HL-60 (cell line): Measurements from ENCODE around the gene AFTPH.

ENCODE experiments used
- DNase-seq, 2 experiments: peaks; one replicate each; pipeline ENCODE4 v3.0.0-alpha.2; 2010 to 2020; ENCODE audit warnings: low read depth in 1 of 2, low spot score in 1 of 2
- H3K27ac ChIP-seq: fragments of 250-450 bp; sonication (Bioruptor Pico); replicated peaks from 2 replicates; pipeline ENCODE4 v1.5.1; 2020; ENCODE audit warnings: mild to moderate bottlenecking, moderate library complexity
- H3K27me3 ChIP-seq: fragments of 250-450 bp; sonication (Bioruptor Pico); 2 replicates; pipeline ENCODE4 v1.5.1; 2021; ENCODE audit warnings: mild to moderate bottlenecking, moderate library complexity; ENCODE audit not compliant: insufficient read depth, poor library complexity, severe bottlenecking
- H3K4me3 ChIP-seq: replicated peaks from 2 replicates; pipeline ENCODE4 v1.5.1; 2011; ENCODE audit warnings: mild to moderate bottlenecking, control low read depth, low read length; ENCODE audit not compliant: insufficient read depth
- GABPA ChIP-seq: IDR thresholded peaks from 2 replicates; pipeline ENCODE4 v1.6.1; 2012; ENCODE audit warnings: low read depth
- POLR2AphosphoS5 ChIP-seq: IDR thresholded peaks from 2 replicates; pipeline ENCODE4 v1.6.1; 2012; ENCODE audit warnings: low read depth
- SPI1 ChIP-seq: IDR thresholded peaks from 2 replicates; pipeline ENCODE4 v1.6.1; 2012; ENCODE audit warnings: low read depth, mild to moderate bottlenecking, borderline replicate concordance
- TF ChIP-seq, protein P1 (sequence below): IDR thresholded peaks from 2 replicates; pipeline ENCODE4 v1.6.1; 2012; ENCODE audit warnings: low read depth; ENCODE audit not compliant: insufficient replicate concordance
- TF ChIP-seq, protein P2 (sequence below): IDR thresholded peaks from one replicate; pipeline ENCODE4 v1.5.1; 2011; ENCODE audit warnings: low read length, control low read depth, inconsistent platforms; ENCODE audit not compliant: insufficient read depth

The AFTPH gene

DNA sequence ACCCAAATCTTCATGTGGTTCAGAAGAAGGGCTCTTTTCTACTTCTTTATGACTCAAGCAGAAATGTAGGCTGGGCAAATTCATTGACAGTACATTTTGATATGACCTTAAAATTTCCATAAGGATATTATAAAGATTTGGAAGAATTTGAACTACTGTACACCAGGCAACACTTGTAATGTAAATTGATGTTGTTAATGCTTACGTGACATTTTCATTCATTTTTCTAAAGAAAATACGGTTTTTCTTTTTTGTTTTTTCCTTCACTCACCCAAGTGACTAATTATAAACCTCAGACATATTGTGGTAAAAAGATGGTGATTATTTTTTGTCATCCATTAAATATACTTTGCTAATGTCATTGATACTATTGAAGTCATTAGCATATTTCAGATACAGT is 17.4 kb downstream of the AFTPH start:
- Histone ChIP-seq H3K27me3 (no peaks in the 10 kb centered on the region), H3K27ac (no peak overlapping the region), H3K4me3 (no peak overlapping the region)
- no peak for TF ChIP-seq SPI1
- TF ChIP-seq POLR2AphosphoS5: no peak
- TF ChIP-seq GABPA: no peak
- TF ChIP-seq, protein P1, sequence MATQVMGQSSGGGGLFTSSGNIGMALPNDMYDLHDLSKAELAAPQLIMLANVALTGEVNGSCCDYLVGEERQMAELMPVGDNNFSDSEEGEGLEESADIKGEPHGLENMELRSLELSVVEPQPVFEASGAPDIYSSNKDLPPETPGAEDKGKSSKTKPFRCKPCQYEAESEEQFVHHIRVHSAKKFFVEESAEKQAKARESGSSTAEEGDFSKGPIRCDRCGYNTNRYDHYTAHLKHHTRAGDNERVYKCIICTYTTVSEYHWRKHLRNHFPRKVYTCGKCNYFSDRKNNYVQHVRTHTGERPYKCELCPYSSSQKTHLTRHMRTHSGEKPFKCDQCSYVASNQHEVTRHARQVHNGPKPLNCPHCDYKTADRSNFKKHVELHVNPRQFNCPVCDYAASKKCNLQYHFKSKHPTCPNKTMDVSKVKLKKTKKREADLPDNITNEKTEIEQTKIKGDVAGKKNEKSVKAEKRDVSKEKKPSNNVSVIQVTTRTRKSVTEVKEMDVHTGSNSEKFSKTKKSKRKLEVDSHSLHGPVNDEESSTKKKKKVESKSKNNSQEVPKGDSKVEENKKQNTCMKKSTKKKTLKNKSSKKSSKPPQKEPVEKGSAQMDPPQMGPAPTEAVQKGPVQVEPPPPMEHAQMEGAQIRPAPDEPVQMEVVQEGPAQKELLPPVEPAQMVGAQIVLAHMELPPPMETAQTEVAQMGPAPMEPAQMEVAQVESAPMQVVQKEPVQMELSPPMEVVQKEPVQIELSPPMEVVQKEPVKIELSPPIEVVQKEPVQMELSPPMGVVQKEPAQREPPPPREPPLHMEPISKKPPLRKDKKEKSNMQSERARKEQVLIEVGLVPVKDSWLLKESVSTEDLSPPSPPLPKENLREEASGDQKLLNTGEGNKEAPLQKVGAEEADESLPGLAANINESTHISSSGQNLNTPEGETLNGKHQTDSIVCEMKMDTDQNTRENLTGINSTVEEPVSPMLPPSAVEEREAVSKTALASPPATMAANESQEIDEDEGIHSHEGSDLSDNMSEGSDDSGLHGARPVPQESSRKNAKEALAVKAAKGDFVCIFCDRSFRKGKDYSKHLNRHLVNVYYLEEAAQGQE: no peak
- TF ChIP-seq, protein P2, sequence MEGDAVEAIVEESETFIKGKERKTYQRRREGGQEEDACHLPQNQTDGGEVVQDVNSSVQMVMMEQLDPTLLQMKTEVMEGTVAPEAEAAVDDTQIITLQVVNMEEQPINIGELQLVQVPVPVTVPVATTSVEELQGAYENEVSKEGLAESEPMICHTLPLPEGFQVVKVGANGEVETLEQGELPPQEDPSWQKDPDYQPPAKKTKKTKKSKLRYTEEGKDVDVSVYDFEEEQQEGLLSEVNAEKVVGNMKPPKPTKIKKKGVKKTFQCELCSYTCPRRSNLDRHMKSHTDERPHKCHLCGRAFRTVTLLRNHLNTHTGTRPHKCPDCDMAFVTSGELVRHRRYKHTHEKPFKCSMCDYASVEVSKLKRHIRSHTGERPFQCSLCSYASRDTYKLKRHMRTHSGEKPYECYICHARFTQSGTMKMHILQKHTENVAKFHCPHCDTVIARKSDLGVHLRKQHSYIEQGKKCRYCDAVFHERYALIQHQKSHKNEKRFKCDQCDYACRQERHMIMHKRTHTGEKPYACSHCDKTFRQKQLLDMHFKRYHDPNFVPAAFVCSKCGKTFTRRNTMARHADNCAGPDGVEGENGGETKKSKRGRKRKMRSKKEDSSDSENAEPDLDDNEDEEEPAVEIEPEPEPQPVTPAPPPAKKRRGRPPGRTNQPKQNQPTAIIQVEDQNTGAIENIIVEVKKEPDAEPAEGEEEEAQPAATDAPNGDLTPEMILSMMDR: no peak
- no peak for DNase-seq

DNA sequence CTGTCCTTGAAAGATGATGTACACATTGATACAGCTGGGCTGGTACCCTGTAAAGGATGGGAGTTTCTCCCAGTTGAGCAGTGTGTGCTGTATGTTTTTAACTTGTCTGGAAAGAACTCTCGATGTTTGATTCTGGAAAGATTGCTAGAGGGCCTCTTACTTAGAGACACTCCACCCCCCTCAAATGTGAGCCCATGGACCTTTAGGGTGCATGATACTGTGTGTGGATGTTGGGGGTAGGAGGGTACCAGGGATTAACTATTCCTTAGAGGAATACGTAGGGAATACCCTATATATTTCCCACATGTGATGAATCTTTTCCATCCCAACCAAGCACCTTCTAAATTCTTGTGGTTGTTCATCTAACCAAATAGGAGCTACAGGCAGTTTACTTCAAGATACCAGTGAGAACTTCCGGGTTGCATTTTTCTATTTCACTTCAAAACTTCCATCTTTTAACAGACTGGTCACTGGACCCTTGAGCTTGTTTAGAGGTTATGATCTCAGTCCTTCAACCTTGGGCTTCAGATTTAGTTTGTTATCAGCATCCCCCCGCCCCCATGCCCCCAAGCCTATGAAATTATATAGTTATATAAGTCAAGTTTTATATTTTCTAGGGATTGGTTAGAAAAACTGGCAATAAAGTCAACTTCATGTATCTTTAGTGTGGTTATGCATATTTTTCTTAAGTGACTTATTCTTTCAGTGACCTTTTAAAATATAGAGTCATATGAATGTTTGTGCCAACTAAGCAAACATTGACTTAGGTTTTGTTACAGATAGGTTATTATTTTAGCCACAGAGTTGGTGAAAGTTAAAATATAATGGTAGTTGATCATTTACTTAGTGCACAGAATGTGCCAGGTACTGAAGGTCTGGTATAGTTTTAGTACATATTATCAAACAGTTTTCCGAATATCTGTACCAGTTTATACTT is 18.2 kb downstream of the AFTPH start:
- Histone ChIP-seq H3K27me3 (no peaks in the 10 kb centered on the region), H3K27ac (no peak overlapping the region), H3K4me3 (no peak overlapping the region)
- DNase-seq: no peak
- TF ChIP-seq SPI1 (no peak), GABPA (no peak), POLR2AphosphoS5 (no peak)
- TF ChIP-seq, protein P1: no peak
- TF ChIP-seq, protein P2: no peak

DNA sequence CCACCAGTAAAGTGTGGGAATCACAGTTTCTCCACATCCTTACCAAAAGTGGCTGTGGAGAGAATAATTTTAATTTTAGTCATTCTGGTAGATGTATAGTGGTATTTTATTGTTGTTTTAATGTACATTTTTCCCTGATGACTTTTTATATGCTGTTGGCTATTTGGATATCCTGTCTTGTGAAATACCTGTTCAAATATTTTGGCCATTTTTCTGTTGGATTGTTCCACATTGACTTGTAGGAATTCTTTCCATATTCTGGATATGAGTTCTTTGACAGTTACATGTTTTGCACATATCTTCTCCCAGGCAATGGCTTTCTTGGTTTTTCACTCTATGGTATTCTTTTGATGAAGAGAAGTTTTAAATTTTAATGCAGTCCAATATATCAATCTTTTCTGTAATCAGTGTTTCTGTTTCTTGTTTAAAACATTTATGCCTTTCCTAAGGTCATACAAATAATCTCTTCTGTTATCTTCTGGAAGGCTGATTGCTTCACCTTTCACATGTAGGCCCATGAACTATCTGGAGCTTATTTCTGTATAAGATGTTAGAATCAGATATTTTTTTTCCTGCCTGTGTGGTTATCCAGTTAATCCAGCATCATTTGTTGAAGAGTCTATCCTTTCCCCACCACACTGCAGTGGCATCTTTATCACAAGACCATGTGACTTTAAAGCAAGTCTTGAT is 19.0 kb downstream of the AFTPH start:
- TF ChIP-seq SPI1 (no peak), GABPA (no peak), POLR2AphosphoS5 (no peak)
- TF ChIP-seq, protein P1: no peak
- TF ChIP-seq, protein P2: no peak
- no peak overlapping the region for H3K4me3 ChIP-seq
- no peaks in the 10 kb centered on the region for H3K27me3 ChIP-seq
- no peak for DNase-seq
- H3K27ac ChIP-seq: no peak overlapping the region
